Left kidney (tissue), 8 donors: ENCODE measurements around the gene SNUPN. TPM values are rescaled to one million over a fixed set of nuclear protein-coding genes. Genes with fewer than 3 reads are reported as not detected.

Source experiments
- DNase-seq: peaks from one replicate; pipeline ENCODE4 v3.0.0-alpha.2; 2013
- long read RNA-seq, 8 donors: transcript quantifications; one replicate each; lab custom pipeline, GENCODE V29; 2026
- polyA plus RNA-seq: library from polyadenylated mRNA; unstranded; fragments of 120-200 nt; gene quantifications from one replicate; pipeline ENCODE4 v1.2.1, GENCODE V29; 2013; ENCODE audit not compliant: insufficient read length

SNUPN gene
- polyA plus RNA-seq, result 30.1 TPM
- long read RNA-seq, donor 1, transcript SNUPN-201 (9 exons, 1,513 nt), result major isoform, 8 of 13 reads
- long read RNA-seq, donor 1, partial matches to known transcripts, result 0 of 13 reads
- long read RNA-seq, donor 1, other reads (novel, unspliced or antisense), result 0 of 13 reads
- long read RNA-seq, donor 2, transcript SNUPN-201 (9 exons, 1,513 nt), result major isoform, 8 of 11 reads
- long read RNA-seq, donor 2, partial matches to known transcripts, result 0 of 11 reads
- long read RNA-seq, donor 2, other reads (novel, unspliced or antisense), result 0 of 11 reads
- long read RNA-seq, donor 3, transcript SNUPN-201 (9 exons, 1,513 nt), result major isoform, 6 of 7 reads
- long read RNA-seq, donor 3, partial matches to known transcripts, result 0 of 7 reads
- long read RNA-seq, donor 3, other reads (novel, unspliced or antisense), result 0 of 7 reads
- long read RNA-seq, donor 4, result 0 reads
- long read RNA-seq, donor 5, transcript SNUPN-201 (9 exons, 1,513 nt), result major isoform, 14 of 20 reads
- long read RNA-seq, donor 5, partial matches to known transcripts, result 0 of 20 reads
- long read RNA-seq, donor 5, other reads (novel, unspliced or antisense), result 0 of 20 reads
- long read RNA-seq, donor 6, transcript SNUPN-201 (9 exons, 1,513 nt), result major isoform, 7 of 12 reads
- long read RNA-seq, donor 6, partial matches to known transcripts, result 0 of 12 reads
- long read RNA-seq, donor 6, other reads (novel, unspliced or antisense), result 0 of 12 reads
- long read RNA-seq, donor 7, transcript SNUPN-201 (9 exons, 1,513 nt), result major isoform, 10 of 21 reads
- long read RNA-seq, donor 7, partial matches to known transcripts, result 6 of 21 reads
- long read RNA-seq, donor 7, other reads (novel, unspliced or antisense), result 0 of 21 reads
- long read RNA-seq, donor 8, transcript SNUPN-201 (9 exons, 1,513 nt), result major isoform, 5 of 13 reads
- long read RNA-seq, donor 8, partial matches to known transcripts, result 6 of 13 reads
- long read RNA-seq, donor 8, other reads (novel, unspliced or antisense), result 0 of 13 reads

- peak; percentile 95 for DNase-seq
Measured at GRCh38 chr15:75625542-75626347, at the start of gene SNUPN. SNUPN (minus strand) TSS chr15:75625725; CDS start chr15:75621051, 4,674 bp downstream.

- no peak for DNase-seq
Measured at GRCh38 chr15:75674366-75674765, 48.8 kb upstream of the SNUPN start.

- no peak for DNase-seq
Measured at GRCh38 chr15:75673426-75674235, 48.1 kb upstream of the SNUPN start.

GRCh38 chr15:75672646-75673425 lies 47.3 kb upstream of the SNUPN start:
- DNase-seq, result no peak

DNA sequence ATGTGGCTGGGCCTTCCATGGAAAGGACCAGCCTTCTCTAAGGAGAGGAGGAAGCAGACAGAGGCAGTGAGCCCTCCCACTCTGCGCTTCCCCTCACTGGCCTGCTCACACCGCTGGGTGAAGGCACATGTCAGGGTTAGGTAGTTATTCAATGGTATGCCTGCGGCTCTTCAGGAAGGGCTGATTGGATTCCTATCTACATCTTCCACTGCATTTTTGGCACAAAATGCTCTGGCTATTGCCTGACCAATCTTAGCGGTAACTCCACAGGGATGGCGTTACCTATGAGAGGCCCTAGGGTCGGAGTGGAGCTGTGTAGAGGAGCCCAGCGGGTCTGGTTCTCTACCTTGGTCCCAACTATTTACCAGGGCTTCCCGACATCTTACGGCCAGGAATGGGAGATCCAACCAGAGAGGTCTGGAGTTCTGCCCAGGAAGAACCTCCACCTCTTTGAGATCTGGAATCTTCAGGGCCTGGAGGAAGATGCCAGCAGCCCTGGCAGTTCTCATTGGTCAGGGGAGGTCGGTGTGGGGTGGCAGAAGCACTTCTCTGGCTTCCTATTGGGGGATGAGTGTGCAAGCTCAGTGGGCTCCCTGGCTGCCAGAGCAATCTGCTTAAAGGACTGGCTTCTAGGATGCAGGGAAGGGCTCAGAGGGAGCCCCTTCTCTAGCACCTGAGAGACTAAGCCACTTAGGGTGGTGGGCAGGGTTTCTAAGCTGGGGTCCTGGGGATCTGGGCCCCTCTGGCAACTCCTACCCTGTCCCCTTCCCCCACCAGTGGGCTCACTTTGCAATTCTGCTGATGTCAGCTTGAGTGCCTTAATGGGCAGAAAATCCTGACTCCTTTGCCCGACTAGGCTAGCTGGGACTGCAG lies 46.4 kb upstream of the SNUPN start:
- DNase-seq, result no peak

- DNase-seq, result no peak
Measured at GRCh38 chr15:75669879-75670212, 44.3 kb upstream of the SNUPN start.

DNA sequence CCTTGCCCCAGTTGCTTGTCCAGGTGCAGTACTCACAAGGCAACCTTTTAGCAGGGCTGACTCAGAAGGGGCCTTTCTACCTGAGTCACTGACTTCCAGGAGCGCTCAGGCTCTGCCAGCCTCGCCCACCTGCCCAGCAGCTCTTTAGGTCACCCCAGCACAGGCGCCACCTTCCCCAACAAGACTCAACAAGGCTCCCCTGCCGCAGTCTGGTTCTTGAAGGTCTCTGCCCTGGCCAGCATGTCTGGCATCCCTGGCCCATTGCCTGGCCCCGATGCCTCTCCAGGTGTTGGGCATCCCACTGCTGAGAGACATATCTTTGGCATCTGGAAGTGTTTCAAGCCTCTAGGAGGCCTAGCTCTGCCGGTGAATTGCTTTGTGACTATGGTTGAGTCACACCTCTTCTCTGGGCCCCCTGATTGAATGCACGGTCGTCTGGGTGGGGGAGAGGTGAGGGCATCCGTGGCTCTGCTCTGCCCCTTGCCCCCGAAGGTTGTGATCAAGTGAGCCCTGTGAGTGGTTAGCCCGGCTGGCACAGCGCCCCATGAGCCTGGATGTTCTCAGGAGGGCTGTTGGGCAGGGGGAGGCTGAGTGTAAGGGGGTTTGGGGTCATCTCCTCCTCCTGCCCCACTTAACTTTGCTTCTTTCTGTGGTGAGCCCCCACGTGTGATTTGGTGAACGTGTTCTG lies 43.8 kb upstream of the SNUPN start:
- DNase-seq, result no peak

- DNase-seq, result no peak
Measured at GRCh38 chr15:75666823-75667501, 41.4 kb upstream of the SNUPN start.

GRCh38 chr15:75663931-75664421 lies 38.5 kb upstream of the SNUPN start:
- DNase-seq, result no peak

GRCh38 chr15:75662823-75663519 lies 37.4 kb upstream of the SNUPN start:
- DNase-seq, result no peak

GRCh38 chr15:75661756-75662140 lies 36.2 kb upstream of the SNUPN start:
- no peak for DNase-seq

GRCh38 chr15:75661100-75661755 lies 35.7 kb upstream of the SNUPN start:
- DNase-seq, result no peak

GRCh38 chr15:75659928-75660645 lies 34.6 kb upstream of the SNUPN start:
- DNase-seq, result no peak

- DNase-seq, result no peak
Measured at GRCh38 chr15:75659141-75659771, 33.7 kb upstream of the SNUPN start.

DNA sequence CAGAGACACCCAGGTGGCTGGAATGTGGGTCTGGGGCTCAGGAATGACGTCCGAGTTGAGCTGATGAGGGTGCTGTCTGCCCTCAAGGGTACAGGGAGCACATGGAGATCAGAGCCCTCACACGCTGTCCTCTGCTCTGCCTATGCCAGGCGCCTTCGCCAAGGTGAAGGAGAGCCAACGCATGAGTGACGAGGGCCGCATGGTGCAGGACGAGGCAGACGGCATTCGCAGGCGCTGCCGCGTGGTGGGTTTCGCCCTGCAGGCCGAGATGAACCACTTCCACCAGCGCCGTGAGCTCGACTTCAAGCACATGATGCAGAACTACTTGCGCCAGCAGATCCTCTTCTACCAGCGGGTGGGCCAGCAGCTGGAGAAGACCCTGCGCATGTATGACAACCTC lies 31.3 kb upstream of the SNUPN start:
- DNase-seq, result no peak

DNA sequence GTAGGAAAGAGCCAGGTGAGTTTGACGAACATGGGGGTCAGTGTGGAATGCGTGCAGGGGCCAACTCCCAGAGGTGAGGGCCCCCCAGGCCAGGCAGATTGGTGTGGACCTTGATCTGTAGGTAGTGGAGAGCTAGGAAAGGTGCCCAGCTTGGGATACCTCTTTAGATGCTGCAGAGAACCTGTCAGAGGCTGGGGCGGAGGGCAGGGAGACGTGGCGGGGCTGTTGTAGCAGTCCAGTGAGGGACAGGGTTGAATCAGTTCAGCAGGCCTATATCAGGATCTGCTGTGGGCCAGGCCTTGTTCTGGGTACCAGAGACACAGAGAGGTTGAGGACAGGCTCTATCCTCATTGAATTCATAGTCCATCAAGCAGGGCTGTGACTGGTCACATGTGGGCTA lies 30.8 kb upstream of the SNUPN start:
- DNase-seq, result no peak
